ENCODE measurements around the gene ASF1B.

The ASF1B gene

GRCh38 chr19:14162871-14163297 lies 26.5 kb upstream of the ASF1B start:
- Histone ChIP-seq H3K9ac (ENCODE audit: low read length) (no peak overlapping the region), H3F3A (ENCODE audit: insufficient read depth, low read length) (no peaks in the 10 kb centered on the region), H3K79me2 (ENCODE audit: low read length) (no peaks in the 10 kb centered on the region), H3K4me2 (ENCODE audit: low read depth, low read length) (no peak overlapping the region), H3K9me2 (replicated peaks; ENCODE audit: insufficient read depth, low read length) (no peaks in the 10 kb centered on the region), H3K36me3 (replicated peaks; ENCODE audit: insufficient read depth, low read length) (no peaks in the 10 kb centered on the region), H3K27ac (ENCODE audit: low read length) (no peak overlapping the region), H3K4me1 (ENCODE audit: low read length) (no peaks in the 10 kb centered on the region), H4K20me1 (ENCODE audit: insufficient read depth, low read length) (no peaks in the 10 kb centered on the region), H3K27me3 (replicated peaks; ENCODE audit: insufficient read depth, low read length) (peaks cover 86% of the 10 kb centered on the region), H3K9me3 (replicated peaks; ENCODE audit: insufficient read depth, low read length) (no peaks in the 10 kb centered on the region), H3K4me3 (ENCODE audit: low read length) (no peak overlapping the region), H2AFZ (ENCODE audit: low read length) (no peak overlapping the region)
- TF ChIP-seq EZH2 (optimal IDR thresholded peaks at IDR 0.05; ENCODE audit: low read depth, low read length) = no peak
- TF ChIP-seq, protein P1, sequence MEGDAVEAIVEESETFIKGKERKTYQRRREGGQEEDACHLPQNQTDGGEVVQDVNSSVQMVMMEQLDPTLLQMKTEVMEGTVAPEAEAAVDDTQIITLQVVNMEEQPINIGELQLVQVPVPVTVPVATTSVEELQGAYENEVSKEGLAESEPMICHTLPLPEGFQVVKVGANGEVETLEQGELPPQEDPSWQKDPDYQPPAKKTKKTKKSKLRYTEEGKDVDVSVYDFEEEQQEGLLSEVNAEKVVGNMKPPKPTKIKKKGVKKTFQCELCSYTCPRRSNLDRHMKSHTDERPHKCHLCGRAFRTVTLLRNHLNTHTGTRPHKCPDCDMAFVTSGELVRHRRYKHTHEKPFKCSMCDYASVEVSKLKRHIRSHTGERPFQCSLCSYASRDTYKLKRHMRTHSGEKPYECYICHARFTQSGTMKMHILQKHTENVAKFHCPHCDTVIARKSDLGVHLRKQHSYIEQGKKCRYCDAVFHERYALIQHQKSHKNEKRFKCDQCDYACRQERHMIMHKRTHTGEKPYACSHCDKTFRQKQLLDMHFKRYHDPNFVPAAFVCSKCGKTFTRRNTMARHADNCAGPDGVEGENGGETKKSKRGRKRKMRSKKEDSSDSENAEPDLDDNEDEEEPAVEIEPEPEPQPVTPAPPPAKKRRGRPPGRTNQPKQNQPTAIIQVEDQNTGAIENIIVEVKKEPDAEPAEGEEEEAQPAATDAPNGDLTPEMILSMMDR (IDR thresholded peaks at IDR 0.05; ENCODE audit: low read length) = no peak
- no peak for TF ChIP-seq EZH2phosphoT487 (IDR thresholded peaks at IDR 0.05; ENCODE audit: low read length)
- DNase-seq = no peak

DNA sequence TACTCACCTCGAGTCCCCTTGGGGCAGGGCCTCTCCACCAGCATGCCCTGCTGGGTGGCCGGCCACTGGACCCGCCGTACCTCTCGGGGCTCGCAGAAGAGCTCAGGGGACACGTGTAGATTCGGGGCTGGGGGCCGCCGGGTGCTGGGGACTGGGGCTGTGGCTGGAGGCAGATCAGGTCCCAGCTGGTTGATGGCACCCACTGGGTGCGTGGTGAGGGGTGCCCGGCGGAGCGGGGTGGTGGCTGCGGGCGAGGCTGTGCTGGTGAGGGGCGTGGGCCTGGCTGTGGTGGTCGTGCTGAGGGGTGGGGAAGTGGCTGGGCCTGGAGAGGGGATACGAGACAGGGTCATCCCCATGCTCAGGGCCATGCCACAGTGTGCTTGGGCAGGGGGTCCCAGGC lies 24.9 kb upstream of the ASF1B start:
- H3K4me2 ChIP-seq (ENCODE audit: low read depth, low read length) = no peak overlapping the region
- no peak overlapping the region for H3K9ac ChIP-seq (ENCODE audit: low read length)
- no peaks in the 10 kb centered on the region for H3K36me3 ChIP-seq (replicated peaks; ENCODE audit: insufficient read depth, low read length)
- no peak for TF ChIP-seq EZH2 (optimal IDR thresholded peaks at IDR 0.05; ENCODE audit: low read depth, low read length)
- TF ChIP-seq, protein P1 (IDR thresholded peaks at IDR 0.05; ENCODE audit: low read length) = no peak
- no peak for TF ChIP-seq EZH2phosphoT487 (IDR thresholded peaks at IDR 0.05; ENCODE audit: low read length)
- no peak for DNase-seq
- no peaks in the 10 kb centered on the region for H3K79me2 ChIP-seq (ENCODE audit: low read length)
- H3K27ac ChIP-seq (ENCODE audit: low read length) = no peak overlapping the region
- no peak overlapping the region for H3K4me3 ChIP-seq (ENCODE audit: low read length)
- no peaks in the 10 kb centered on the region for H3K9me3 ChIP-seq (replicated peaks; ENCODE audit: insufficient read depth, low read length)
- no peak overlapping the region for H2AFZ ChIP-seq (ENCODE audit: low read length)
- H3F3A ChIP-seq (ENCODE audit: insufficient read depth, low read length) = no peaks in the 10 kb centered on the region
- H3K27me3 ChIP-seq (replicated peaks; ENCODE audit: insufficient read depth, low read length) = peaks cover 70% of the 10 kb centered on the region
- H3K4me1 ChIP-seq (ENCODE audit: low read length) = no peaks in the 10 kb centered on the region
- no peaks in the 10 kb centered on the region for H4K20me1 ChIP-seq (ENCODE audit: insufficient read depth, low read length)
- no peaks in the 10 kb centered on the region for H3K9me2 ChIP-seq (replicated peaks; ENCODE audit: insufficient read depth, low read length)

DNA sequence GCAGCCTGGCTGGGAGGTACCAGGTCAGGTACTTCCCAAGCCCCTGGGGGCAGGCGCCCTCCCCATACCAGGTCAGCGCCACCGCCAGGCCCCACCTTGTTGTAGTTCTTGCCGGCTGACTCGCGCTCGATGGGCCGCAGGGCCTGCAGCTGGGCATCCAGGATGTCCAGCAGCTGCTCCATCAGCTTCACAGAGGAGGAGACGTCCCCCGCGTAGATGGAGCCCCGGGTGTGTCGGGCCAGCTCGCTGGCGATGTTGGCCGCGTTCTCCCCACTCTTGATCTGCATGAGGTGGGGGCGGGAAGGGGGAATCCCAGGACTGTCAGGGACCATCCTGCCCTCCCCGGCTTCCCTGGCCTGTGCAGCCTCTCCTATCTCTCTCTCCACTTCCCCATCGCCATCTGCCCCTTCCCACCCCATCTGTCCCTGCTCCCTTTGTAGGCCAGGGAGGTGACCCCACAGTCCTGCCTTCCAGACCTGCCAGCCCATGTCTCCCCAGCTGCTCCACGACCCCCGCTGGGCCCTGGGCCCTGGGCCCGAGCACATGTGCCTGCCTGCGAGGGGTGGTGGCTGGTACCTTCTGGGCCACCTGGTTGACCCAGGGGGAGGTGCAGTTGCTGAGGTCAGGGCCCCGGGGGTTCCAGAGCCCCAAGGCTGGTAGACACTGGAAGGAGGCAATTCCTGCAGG lies 23.8 kb upstream of the ASF1B start:
- no peak overlapping the region for H2AFZ ChIP-seq (ENCODE audit: low read length)
- H3K4me1 ChIP-seq (ENCODE audit: low read length) = no peaks in the 10 kb centered on the region
- peaks cover 60% of the 10 kb centered on the region for H3K27me3 ChIP-seq (replicated peaks; ENCODE audit: insufficient read depth, low read length)
- no peaks in the 10 kb centered on the region for H3K79me2 ChIP-seq (ENCODE audit: low read length)
- H3K4me3 ChIP-seq (ENCODE audit: low read length) = no peak overlapping the region
- H3K36me3 ChIP-seq (replicated peaks; ENCODE audit: insufficient read depth, low read length) = no peaks in the 10 kb centered on the region
- TF ChIP-seq EZH2 (optimal IDR thresholded peaks at IDR 0.05; ENCODE audit: low read depth, low read length) = no peak
- TF ChIP-seq, protein P1 (IDR thresholded peaks at IDR 0.05; ENCODE audit: low read length) = no peak
- no peak for TF ChIP-seq EZH2phosphoT487 (IDR thresholded peaks at IDR 0.05; ENCODE audit: low read length)
- no peak overlapping the region for H3K4me2 ChIP-seq (ENCODE audit: low read depth, low read length)
- no peak for DNase-seq
- H3K9me2 ChIP-seq (replicated peaks; ENCODE audit: insufficient read depth, low read length) = no peaks in the 10 kb centered on the region
- H3K9me3 ChIP-seq (replicated peaks; ENCODE audit: insufficient read depth, low read length) = no peaks in the 10 kb centered on the region
- no peaks in the 10 kb centered on the region for H4K20me1 ChIP-seq (ENCODE audit: insufficient read depth, low read length)
- H3F3A ChIP-seq (ENCODE audit: insufficient read depth, low read length) = no peaks in the 10 kb centered on the region
- H3K9ac ChIP-seq (ENCODE audit: low read length) = no peak overlapping the region
- no peak overlapping the region for H3K27ac ChIP-seq (ENCODE audit: low read length)

Data from MM.1S (cell line).